SK-N-SH treated with all-trans-retinoic acid at 6 μM for 48 hours (cell line): ENCODE data around the gene ADARB2.

ENCODE experiments used
- ATAC-seq: fragments of 200-7000 bp; cut with Tn5 transposase; 3 replicates; pipeline ENCODE4 v1.9.1; 2020; ENCODE audit warnings: mild to moderate bottlenecking, moderate library complexity
- BACH2 ChIP-seq: fragments of 250-450 bp; sonication (Bioruptor Pico); IDR thresholded peaks from 2 replicates; pipeline ENCODE4 v1.9.0; 2021; ENCODE audit warnings: mild to moderate bottlenecking, borderline replicate concordance
- CSDC2 ChIP-seq: fragments of 250-450 bp; sonication (Bioruptor Pico); IDR thresholded peaks from 2 replicates; pipeline ENCODE4 v1.5.0; 2020; ENCODE audit warnings: mild to moderate bottlenecking, moderate library complexity
- ESRRG ChIP-seq: fragments of 250-450 bp; sonication (Bioruptor Pico); IDR thresholded peaks from 2 replicates; pipeline ENCODE4 v1.6.1; 2021; ENCODE audit warnings: mild to moderate bottlenecking
- GLIS3 ChIP-seq: fragments of 250-450 bp; sonication (Bioruptor Pico); IDR thresholded peaks from 2 replicates; pipeline ENCODE4 v1.5.0; 2020; ENCODE audit warnings: mild to moderate bottlenecking, moderate library complexity
- OSR1 ChIP-seq: fragments of 250-450 bp; sonication (Bioruptor Pico); IDR thresholded peaks from 2 replicates; pipeline ENCODE4 v1.8.0; 2022; ENCODE audit warnings: moderate library complexity, mild to moderate bottlenecking, inconsistent platforms
- PPARA ChIP-seq: fragments of 250-450 bp; sonication (Bioruptor Pico); IDR thresholded peaks from 2 replicates; pipeline ENCODE4 v1.5.0; 2020; ENCODE audit warnings: mild to moderate bottlenecking, borderline replicate concordance
- RARB ChIP-seq: fragments of 250-450 bp; sonication (Bioruptor Pico); IDR thresholded peaks from 2 replicates; pipeline ENCODE4 v1.8.0; 2021; ENCODE audit warnings: mild to moderate bottlenecking, moderate library complexity
- SNAI2 ChIP-seq: fragments of 250-450 bp; sonication (Bioruptor Pico); IDR thresholded peaks from 2 replicates; pipeline ENCODE4 v1.5.0; 2020; ENCODE audit warnings: mild to moderate bottlenecking, moderate library complexity
- TCF4 ChIP-seq: fragments of 250-450 bp; sonication (Bioruptor Pico); IDR thresholded peaks from 2 replicates; pipeline ENCODE4 v1.8.0; 2021; ENCODE audit warnings: mild to moderate bottlenecking, moderate library complexity, borderline replicate concordance
- TOX ChIP-seq: fragments of 250-450 bp; sonication (Bioruptor Pico); IDR thresholded peaks from 2 replicates; pipeline ENCODE4 v1.8.0; 2021; ENCODE audit warnings: mild to moderate bottlenecking, moderate library complexity, borderline replicate concordance
- ZC3H10 ChIP-seq: fragments of 250-450 bp; sonication (Bioruptor Pico); IDR thresholded peaks from 2 replicates; pipeline ENCODE4 v1.5.1; 2021; ENCODE audit warnings: mild to moderate bottlenecking, moderate library complexity
- ZFP3 ChIP-seq: fragments of 250-450 bp; sonication (Bioruptor Pico); IDR thresholded peaks from 2 replicates; pipeline ENCODE4 v1.5.0; 2020; ENCODE audit warnings: mild to moderate bottlenecking, moderate library complexity
- ZFP30 ChIP-seq: fragments of 450-650 bp; formaldehyde crosslinking; IDR thresholded peaks from 2 replicates; pipeline ENCODE4 v1.5.0; 2022; ENCODE audit warnings: mild to moderate bottlenecking, moderate library complexity
- ZNF565 ChIP-seq: fragments of 450-650 bp; formaldehyde crosslinking; conservative IDR thresholded peaks from 2 replicates; pipeline ENCODE4 v1.5.0; 2020; ENCODE audit warnings: low read depth, mild to moderate bottlenecking, moderate library complexity
- ZNF70 ChIP-seq: fragments of 450-650 bp; formaldehyde crosslinking; IDR thresholded peaks from 2 replicates; pipeline ENCODE4 v1.5.0; 2020; ENCODE audit warnings: mild to moderate bottlenecking, moderate library complexity
- ZNF8 ChIP-seq: fragments of 450-650 bp; formaldehyde crosslinking; IDR thresholded peaks from 2 replicates; pipeline ENCODE4 v1.5.0; 2020; ENCODE audit warnings: mild to moderate bottlenecking, moderate library complexity
- TF ChIP-seq, protein P1 (sequence below): fragments of 250-450 bp; sonication (Bioruptor Pico); IDR thresholded peaks from 2 replicates; pipeline ENCODE4 v1.5.1; 2021; ENCODE audit warnings: mild to moderate bottlenecking, moderate library complexity
- TF ChIP-seq, protein P2 (sequence below): fragments of 250-450 bp; sonication (Bioruptor Pico); IDR thresholded peaks from 2 replicates; pipeline ENCODE4 v1.5.1; 2020; ENCODE audit warnings: low read depth, mild to moderate bottlenecking, moderate library complexity
- TF ChIP-seq, protein P3 (sequence below): fragments of 250-450 bp; sonication (Bioruptor Pico); IDR thresholded peaks from 2 replicates; pipeline ENCODE4 v1.8.0; 2021; ENCODE audit warnings: low read depth, mild to moderate bottlenecking, moderate library complexity, borderline replicate concordance
- TF ChIP-seq, protein P4 (sequence below): fragments of 250-450 bp; sonication (Bioruptor Pico); IDR thresholded peaks from 2 replicates; pipeline ENCODE4 v1.8.0; 2020; ENCODE audit warnings: mild to moderate bottlenecking, moderate library complexity, borderline replicate concordance
- TF ChIP-seq, protein P5 (sequence below): fragments of 250-450 bp; sonication (Bioruptor Pico); IDR thresholded peaks from 2 replicates; pipeline ENCODE4 v1.5.0; 2020; ENCODE audit warnings: mild to moderate bottlenecking, moderate library complexity

Gene ADARB2

DNA sequence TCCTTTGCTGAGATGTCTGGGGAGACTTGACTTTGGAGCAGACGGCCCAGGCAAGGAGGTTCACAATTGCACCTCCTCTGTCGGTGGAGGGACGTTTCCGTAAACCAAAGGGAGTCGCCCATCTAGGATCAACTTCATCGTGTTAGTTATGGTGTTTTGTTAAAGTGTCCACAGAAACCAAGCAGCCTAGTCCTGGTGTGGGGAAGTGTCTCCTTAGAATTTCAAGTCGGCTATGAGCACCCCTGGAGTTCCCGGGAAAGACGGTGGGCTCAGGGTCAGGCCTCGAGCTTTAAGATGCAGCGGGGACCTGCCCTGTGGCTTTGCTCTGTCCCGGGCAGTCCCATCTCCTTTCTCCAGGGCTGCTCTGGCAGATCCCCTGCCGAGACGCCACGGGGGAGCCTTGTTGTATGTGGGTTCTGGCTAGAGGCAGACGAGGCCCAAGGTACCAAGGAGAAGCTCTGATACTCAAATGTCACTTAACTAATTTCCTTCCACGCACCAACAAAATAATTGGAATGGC, 319.2 kb downstream of the ADARB2 start:
- no peak for ATAC-seq
- TF ChIP-seq ZC3H10 (CRISPR knock-in tag): no peak
- no peak for TF ChIP-seq ZNF70
- TF ChIP-seq SNAI2: no peak
- no peak for TF ChIP-seq ZFP30
- no peak for TF ChIP-seq BACH2 (CRISPR knock-in tag)
- TF ChIP-seq, protein P1, sequence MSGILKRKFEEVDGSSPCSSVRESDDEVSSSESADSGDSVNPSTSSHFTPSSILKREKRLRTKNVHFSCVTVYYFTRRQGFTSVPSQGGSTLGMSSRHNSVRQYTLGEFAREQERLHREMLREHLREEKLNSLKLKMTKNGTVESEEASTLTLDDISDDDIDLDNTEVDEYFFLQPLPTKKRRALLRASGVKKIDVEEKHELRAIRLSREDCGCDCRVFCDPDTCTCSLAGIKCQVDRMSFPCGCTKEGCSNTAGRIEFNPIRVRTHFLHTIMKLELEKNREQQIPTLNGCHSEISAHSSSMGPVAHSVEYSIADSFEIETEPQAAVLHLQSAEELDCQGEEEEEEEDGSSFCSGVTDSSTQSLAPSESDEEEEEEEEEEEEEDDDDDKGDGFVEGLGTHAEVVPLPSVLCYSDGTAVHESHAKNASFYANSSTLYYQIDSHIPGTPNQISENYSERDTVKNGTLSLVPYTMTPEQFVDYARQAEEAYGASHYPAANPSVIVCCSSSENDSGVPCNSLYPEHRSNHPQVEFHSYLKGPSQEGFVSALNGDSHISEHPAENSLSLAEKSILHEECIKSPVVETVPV (CRISPR knock-in tag): no peak
- TF ChIP-seq ZFP3 (CRISPR knock-in tag): no peak
- TF ChIP-seq, protein P2, sequence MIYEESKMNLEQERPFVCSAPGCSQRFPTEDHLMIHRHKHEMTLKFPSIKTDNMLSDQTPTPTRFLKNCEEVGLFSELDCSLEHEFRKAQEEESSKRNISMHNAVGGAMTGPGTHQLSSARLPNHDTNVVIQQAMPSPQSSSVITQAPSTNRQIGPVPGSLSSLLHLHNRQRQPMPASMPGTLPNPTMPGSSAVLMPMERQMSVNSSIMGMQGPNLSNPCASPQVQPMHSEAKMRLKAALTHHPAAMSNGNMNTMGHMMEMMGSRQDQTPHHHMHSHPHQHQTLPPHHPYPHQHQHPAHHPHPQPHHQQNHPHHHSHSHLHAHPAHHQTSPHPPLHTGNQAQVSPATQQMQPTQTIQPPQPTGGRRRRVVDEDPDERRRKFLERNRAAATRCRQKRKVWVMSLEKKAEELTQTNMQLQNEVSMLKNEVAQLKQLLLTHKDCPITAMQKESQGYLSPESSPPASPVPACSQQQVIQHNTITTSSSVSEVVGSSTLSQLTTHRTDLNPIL (CRISPR knock-in tag): no peak
- no peak for TF ChIP-seq ESRRG (CRISPR knock-in tag)
- TF ChIP-seq GLIS3 (CRISPR knock-in tag): no peak
- TF ChIP-seq CSDC2 (CRISPR knock-in tag): no peak
- TF ChIP-seq, protein P3, sequence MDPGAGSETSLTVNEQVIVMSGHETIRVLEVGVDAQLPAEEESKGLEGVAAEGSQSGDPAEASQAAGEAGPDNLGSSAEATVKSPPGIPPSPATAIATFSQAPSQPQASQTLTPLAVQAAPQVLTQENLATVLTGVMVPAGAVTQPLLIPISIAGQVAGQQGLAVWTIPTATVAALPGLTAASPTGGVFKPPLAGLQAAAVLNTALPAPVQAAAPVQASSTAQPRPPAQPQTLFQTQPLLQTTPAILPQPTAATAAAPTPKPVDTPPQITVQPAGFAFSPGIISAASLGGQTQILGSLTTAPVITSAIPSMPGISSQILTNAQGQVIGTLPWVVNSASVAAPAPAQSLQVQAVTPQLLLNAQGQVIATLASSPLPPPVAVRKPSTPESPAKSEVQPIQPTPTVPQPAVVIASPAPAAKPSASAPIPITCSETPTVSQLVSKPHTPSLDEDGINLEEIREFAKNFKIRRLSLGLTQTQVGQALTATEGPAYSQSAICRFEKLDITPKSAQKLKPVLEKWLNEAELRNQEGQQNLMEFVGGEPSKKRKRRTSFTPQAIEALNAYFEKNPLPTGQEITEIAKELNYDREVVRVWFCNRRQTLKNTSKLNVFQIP (CRISPR knock-in tag): no peak
- TF ChIP-seq, protein P4, sequence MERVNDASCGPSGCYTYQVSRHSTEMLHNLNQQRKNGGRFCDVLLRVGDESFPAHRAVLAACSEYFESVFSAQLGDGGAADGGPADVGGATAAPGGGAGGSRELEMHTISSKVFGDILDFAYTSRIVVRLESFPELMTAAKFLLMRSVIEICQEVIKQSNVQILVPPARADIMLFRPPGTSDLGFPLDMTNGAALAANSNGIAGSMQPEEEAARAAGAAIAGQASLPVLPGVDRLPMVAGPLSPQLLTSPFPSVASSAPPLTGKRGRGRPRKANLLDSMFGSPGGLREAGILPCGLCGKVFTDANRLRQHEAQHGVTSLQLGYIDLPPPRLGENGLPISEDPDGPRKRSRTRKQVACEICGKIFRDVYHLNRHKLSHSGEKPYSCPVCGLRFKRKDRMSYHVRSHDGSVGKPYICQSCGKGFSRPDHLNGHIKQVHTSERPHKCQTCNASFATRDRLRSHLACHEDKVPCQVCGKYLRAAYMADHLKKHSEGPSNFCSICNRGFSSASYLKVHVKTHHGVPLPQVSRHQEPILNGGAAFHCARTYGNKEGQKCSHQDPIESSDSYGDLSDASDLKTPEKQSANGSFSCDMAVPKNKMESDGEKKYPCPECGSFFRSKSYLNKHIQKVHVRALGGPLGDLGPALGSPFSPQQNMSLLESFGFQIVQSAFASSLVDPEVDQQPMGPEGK (CRISPR knock-in tag): no peak
- TF ChIP-seq TCF4 (CRISPR knock-in tag): no peak
- TF ChIP-seq ZNF565: no peak
- TF ChIP-seq, protein P5, sequence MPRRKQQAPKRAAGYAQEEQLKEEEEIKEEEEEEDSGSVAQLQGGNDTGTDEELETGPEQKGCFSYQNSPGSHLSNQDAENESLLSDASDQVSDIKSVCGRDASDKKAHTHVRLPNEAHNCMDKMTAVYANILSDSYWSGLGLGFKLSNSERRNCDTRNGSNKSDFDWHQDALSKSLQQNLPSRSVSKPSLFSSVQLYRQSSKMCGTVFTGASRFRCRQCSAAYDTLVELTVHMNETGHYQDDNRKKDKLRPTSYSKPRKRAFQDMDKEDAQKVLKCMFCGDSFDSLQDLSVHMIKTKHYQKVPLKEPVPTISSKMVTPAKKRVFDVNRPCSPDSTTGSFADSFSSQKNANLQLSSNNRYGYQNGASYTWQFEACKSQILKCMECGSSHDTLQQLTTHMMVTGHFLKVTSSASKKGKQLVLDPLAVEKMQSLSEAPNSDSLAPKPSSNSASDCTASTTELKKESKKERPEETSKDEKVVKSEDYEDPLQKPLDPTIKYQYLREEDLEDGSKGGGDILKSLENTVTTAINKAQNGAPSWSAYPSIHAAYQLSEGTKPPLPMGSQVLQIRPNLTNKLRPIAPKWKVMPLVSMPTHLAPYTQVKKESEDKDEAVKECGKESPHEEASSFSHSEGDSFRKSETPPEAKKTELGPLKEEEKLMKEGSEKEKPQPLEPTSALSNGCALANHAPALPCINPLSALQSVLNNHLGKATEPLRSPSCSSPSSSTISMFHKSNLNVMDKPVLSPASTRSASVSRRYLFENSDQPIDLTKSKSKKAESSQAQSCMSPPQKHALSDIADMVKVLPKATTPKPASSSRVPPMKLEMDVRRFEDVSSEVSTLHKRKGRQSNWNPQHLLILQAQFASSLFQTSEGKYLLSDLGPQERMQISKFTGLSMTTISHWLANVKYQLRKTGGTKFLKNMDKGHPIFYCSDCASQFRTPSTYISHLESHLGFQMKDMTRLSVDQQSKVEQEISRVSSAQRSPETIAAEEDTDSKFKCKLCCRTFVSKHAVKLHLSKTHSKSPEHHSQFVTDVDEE (CRISPR knock-in tag): no peak
- no peak for TF ChIP-seq OSR1
- no peak for TF ChIP-seq RARB

DNA sequence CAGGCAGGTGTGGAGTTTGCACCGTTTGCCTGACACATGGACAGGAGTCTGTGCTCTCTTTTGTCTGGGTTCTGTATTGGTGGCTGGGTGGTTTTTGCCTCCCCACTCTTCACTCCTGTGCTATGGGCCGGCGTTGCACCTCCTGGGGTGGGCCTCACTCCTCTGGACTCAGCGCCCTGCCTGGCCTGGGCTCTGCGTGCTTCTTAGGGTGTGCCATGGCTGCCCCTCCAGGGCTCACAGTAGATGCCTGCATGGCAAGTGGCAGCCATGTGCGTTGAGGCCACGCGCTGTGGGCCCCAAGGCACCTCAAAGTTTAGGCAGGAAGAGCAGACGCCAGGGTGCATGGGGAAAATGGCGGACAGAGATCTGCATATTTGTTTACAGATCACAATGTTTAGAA, 319.8 kb downstream of the ADARB2 start:
- ATAC-seq: no peak
- TF ChIP-seq GLIS3 (CRISPR knock-in tag) (no peak), TOX (CRISPR knock-in tag) (no peak), ZNF70 (no peak), ESRRG (CRISPR knock-in tag) (no peak)
- TF ChIP-seq, protein P3 (CRISPR knock-in tag): no peak

DNA sequence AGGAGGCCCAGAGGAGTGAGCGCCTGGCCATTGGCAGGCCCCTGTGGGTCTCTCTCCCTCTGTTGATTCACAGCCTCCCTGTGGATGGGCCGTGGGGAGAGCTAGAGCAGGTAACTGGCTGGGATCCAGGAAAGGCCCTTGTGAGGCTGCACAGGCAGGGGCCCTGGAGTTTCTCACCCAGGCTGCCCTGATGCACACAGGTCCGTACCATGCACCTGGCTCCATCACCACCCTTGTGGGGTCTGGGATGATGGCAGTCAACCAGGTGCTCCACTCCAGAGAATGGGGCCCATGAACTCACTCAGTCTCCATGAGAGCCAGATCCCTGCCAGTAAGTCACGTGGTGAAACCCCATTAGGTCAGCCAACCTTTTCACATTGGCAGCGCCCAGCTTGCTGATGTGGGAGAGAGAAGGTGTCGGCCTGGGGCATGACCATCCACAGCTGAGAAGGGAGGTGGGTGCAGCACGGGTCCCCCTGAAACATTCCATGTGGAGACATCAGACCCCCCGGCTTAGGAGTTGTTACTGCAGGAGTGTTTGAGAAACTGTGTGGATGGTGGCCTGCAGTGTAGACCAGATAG, 320.8 kb downstream of the ADARB2 start:
- no peak for ATAC-seq
- TF ChIP-seq GLIS3 (CRISPR knock-in tag) (no peak), CSDC2 (CRISPR knock-in tag) (no peak), PPARA (CRISPR knock-in tag) (no peak), ESRRG (CRISPR knock-in tag) (no peak), ZNF8 (no peak), ZC3H10 (CRISPR knock-in tag) (no peak), ZFP3 (CRISPR knock-in tag) (no peak), BACH2 (CRISPR knock-in tag) (no peak), TCF4 (CRISPR knock-in tag) (no peak), SNAI2 (no peak), ZNF565 (no peak)
- TF ChIP-seq, protein P1 (CRISPR knock-in tag): no peak
- TF ChIP-seq, protein P4 (CRISPR knock-in tag): no peak
